ENCODE data around the gene FAM120AOS.
A peak's percentile ranks its signal among the peaks of the same experiment; 100 is the strongest.

The FAM120AOS gene

DNA sequence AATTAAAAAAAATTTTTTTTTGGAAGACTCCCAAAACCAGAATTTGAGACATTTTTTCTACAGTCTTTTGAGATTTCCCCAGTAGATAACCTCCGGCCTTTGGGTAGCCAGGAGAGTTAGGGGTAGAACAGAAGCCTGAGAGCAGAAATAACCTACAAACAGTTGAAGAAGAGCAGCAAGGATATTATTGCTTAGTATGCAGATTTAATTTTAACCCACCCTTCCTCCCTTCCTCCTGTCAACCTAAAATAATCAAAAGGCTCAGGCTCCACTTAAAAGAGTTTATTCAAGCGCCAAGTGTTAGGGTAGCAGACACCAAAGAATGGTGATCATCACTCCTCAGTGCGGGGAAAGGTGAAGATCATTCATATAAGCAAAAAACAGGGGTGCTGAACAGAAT is 19.3 kb downstream of the FAM120AOS start:
- no peak overlapping the region for H3K27ac ChIP-seq
- TF ChIP-seq ZFX (IDR thresholded peaks at IDR 0.05; ENCODE audit: borderline replicate concordance) (no peak), CTCF (IDR thresholded peaks at IDR 0.05) (no peak)

DNA sequence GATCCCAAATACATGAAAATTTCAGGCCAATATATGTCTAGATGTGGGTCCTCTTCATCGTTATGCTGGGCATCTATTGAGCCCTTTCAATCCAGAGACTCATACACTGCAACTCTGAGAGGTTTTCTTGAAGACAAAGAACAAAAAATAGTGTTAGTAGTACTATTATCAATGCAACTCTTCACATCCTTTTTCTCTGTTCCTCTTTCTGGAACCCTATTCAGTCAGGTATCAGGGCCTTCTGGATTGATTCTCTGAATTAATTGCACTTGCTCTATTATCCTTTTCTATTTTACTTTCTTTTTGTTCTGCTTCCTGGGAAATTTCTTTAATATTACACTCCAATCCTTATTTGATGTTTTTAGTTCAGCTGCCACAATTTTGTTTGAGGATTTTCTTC is 20.4 kb downstream of the FAM120AOS start:
- no peak overlapping the region for H3K27ac ChIP-seq
- TF ChIP-seq CTCF (IDR thresholded peaks at IDR 0.05) (no peak), ZFX (IDR thresholded peaks at IDR 0.05; ENCODE audit: borderline replicate concordance) (no peak)

DNA sequence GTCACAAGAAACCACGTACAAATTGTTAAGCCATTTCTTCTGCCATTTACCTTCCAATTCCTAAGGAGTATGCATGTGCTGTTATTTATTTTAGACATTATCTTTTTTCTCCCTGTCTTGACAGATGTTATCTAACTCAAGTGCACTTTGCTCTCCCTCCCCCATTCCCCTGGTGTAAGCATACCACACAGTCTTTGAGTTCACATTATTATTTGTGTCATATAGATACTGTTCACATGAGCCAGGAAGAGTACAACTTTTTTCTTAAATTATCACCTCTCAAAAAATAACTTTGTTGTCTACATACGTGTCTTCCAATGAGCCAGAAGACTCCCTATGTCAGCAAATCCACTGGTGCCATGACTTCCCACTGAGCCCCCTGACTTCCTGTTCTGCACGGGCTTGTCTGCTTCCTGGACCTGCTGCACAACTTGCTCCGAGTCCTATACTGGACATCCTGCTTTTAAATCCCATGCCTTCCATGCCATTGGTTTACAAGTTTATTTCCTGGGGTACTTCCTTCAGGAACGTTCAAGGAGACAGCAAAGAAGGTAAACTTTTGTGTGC is 21.8 kb downstream of the FAM120AOS start:
- TF ChIP-seq ZFX (IDR thresholded peaks at IDR 0.05; ENCODE audit: borderline replicate concordance): no peak
- no peak for TF ChIP-seq CTCF (IDR thresholded peaks at IDR 0.05)
- peak overlapping the region; percentile 29 for H3K27ac ChIP-seq

DNA sequence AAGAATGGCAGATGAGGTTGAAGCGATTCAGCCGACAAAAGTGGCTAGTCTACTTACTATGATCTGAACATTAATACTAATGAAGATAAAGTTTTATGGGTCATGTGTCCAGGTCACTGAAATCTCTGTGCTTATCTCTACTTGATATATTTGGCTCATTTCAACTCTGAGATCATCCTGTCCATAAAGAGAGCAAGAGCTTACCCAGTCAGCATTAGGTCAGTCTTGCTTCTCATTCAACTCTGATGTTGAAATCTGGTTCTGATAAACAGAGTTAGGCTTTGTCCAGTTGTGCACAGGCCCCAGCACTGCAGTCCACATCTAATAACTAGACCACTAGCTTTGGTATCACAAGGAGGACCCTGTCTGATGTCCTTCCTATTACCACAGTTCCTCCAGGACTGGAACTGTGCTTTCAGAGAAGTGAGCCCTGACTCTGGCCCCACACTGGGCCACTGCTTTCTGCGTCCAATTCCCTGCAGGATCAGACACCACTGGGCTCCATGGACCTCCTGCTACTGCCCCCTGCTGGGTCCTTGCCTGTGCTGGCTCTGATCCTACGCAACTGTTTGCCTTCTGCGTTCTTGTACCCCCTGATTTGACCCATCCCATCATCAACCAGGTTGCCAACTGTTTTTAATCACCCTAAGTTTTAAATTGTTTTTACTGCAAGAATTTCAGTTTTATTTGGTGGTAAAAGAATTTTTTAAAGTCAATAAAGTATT is 25.6 kb downstream of the FAM120AOS start:
- TF ChIP-seq ZFX (IDR thresholded peaks at IDR 0.05; ENCODE audit: borderline replicate concordance) (no peak), CTCF (IDR thresholded peaks at IDR 0.05) (peak; percentile 55)
- no peak overlapping the region for H3K27ac ChIP-seq

GRCh38 chr9:93422977-93423616 is 30.3 kb downstream of the FAM120AOS start:
- no peak overlapping the region for H3K27ac ChIP-seq

DNA sequence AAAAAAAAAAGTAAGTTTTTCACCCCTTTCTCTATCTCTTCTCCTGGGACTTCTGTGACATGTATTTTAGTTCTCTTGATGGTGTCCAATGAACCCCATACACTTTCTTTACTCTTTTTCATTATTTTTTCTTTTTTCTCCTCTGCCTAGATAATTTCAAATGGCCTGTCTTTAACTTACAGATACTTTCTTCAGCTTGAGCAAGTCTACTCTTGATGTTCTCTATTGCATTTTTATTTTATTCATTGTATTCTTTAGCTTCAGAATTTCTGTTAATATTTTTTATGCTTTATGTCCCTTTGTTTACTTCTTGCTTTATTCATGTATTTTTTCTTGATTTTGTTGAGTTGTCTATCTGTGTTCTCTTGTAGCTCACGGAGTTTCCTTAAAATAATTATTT is 34.4 kb downstream of the FAM120AOS start:
- no peak for TF ChIP-seq CTCF (IDR thresholded peaks at IDR 0.05)
- no peak for TF ChIP-seq ZFX (IDR thresholded peaks at IDR 0.05; ENCODE audit: borderline replicate concordance)
- no peak overlapping the region for H3K27ac ChIP-seq

More at GRCh38 chr9:93422977-93423616, 30.3 kb downstream of the FAM120AOS start:
- no peak for TF ChIP-seq CTCF (IDR thresholded peaks at IDR 0.05)
- no peak for TF ChIP-seq ZFX (IDR thresholded peaks at IDR 0.05; ENCODE audit: borderline replicate concordance)

- TF ChIP-seq CTCF (IDR thresholded peaks at IDR 0.05): no peak
- TF ChIP-seq ZFX (IDR thresholded peaks at IDR 0.05; ENCODE audit: borderline replicate concordance): no peak
- no peak overlapping the region for H3K27ac ChIP-seq
Measured at GRCh38 chr9:93417538-93417937, 35.8 kb downstream of the FAM120AOS start.
